GM19395 (cell line): ENCODE measurements around the gene CBR3.
"Not testable (repeated sequence)": the region's sequence is repeated elsewhere in the genome, so short reads cannot be mapped to it uniquely, and the experiment has no call there.

ENCODE experiments used
- ATAC-seq: cut with Tn5 transposase; IDR thresholded peaks from one replicate; pipeline ENCODE4 v1.9.1; 2021; ENCODE audit warnings: mild to moderate bottlenecking, moderate library complexity; ENCODE audit not compliant: unreplicated experiment

CBR3 gene

GRCh38 chr21:36117286-36117741 is 17.6 kb upstream of the CBR3 start:
- no peak for ATAC-seq

- ATAC-seq, result no peak
Observed at GRCh38 chr21:36120304-36120888, 14.5 kb upstream of the CBR3 start.

- no peak for ATAC-seq
Observed at GRCh38 chr21:36122977-36123376, 11.9 kb upstream of the CBR3 start.

- ATAC-seq, result no peak
Observed at GRCh38 chr21:36124395-36124794, 10.5 kb upstream of the CBR3 start.

- no peak for ATAC-seq
Observed at GRCh38 chr21:36125512-36126207, 9.2 kb upstream of the CBR3 start.

DNA sequence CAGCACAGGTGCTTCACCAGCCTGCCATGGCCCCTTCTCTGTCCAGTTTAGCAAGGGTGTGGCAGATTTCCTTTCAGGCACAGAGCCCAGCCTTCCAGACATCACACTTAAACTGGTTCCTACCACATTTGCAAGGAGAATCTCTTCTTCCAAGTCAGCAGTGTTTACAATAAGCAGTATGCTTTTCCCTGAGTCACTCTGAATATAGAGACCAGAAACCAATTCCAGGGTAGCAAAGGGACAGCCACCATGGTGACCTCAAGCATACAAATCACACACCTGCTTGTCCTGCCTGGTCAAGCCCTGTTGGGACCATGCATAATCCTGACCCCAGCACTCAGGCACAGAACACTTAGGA is 8.7 kb upstream of the CBR3 start:
- no peak for ATAC-seq

GRCh38 chr21:36126621-36127110 is 8.2 kb upstream of the CBR3 start:
- no peak for ATAC-seq

DNA sequence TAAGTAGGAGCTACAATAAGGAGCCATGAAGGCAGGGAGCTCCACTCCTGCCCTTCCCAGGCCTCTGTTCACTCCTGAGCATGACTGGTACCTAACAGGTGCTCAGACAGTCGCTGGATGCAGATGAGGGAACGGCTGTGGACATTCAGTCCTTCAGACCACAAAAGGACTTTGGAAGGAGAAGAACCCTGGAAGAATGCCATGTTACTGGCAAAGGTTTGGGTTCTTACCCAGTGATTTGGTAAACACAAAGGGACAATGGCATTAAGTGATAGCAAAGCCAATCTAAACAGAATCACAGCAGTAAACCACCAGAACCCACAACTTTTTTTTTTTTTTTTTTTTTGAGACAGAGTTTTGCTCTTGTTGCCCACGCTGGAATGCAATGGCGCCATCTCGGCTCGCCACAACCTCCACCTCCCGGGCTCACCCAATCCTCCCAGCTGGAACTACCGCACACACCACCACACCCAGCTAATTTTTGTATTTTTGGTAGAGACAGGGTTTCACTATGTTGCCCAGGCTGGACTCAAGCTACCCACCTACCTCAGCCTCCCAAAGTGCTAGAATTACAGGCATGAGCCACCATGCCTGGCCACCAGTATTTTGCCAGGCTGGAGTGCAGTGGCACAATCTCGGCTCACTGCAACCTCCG is 7.5 kb upstream of the CBR3 start:
- ATAC-seq, result no peak

GRCh38 chr21:36127977-36128376 is 6.9 kb upstream of the CBR3 start:
- no peak for ATAC-seq

- ATAC-seq, result no peak
Observed at GRCh38 chr21:36129219-36129618, 5.7 kb upstream of the CBR3 start.

DNA sequence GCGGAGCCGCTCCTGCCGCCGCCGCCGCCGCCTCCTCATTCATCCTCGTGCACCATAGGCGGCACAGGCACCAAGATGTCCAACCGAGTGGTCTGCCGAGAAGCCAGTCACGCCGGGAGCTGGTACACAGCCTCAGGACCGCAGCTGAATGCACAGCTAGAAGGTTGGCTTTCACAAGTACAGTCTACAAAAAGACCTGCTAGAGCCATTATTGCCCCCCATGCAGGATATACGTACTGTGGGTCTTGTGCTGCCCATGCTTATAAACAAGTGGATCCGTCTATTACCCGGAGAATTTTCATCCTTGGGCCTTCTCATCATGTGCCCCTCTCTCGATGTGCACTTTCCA is 4.5 kb upstream of the CBR3 start:
- not testable (repeated sequence) for ATAC-seq

DNA sequence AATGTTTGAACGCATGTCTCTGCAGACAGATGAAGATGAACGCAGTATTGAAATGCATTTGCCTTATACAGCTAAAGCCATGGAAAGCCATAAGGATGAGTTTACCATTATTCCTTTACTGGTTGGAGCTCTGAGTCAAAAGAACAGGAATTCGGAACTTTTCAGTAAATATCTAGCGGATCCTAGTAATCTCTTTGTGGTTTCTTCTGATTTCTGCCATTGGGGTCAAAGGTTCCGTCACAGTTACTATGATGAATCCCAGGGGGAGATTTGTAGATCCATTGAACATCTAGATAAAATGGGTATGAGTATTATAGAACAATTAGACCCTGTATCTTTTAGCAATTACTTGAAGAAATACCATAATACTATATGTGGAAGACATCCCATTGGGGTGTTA is 4.0 kb upstream of the CBR3 start:
- not testable (repeated sequence) for ATAC-seq

DNA sequence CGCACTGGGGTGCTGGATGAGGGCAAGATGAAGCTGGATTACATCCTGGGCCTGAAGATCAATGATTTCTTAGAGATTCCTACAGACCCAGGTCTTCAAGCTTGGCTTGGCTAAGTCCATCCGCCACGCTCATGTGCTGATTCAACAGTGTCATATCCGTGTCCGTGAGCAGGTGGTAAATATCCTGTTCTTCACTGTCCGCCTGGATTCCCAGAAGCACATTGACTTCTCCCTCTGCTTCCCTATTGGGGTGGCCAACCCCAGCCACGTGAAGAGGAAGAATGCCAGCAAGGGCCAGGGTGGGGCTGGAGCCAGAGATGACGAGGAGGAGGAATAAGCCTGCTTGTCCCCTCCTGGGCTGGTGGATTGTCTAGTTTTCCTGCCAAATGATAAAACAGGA is 2.2 kb upstream of the CBR3 start:
- ATAC-seq, result no peak

DNA sequence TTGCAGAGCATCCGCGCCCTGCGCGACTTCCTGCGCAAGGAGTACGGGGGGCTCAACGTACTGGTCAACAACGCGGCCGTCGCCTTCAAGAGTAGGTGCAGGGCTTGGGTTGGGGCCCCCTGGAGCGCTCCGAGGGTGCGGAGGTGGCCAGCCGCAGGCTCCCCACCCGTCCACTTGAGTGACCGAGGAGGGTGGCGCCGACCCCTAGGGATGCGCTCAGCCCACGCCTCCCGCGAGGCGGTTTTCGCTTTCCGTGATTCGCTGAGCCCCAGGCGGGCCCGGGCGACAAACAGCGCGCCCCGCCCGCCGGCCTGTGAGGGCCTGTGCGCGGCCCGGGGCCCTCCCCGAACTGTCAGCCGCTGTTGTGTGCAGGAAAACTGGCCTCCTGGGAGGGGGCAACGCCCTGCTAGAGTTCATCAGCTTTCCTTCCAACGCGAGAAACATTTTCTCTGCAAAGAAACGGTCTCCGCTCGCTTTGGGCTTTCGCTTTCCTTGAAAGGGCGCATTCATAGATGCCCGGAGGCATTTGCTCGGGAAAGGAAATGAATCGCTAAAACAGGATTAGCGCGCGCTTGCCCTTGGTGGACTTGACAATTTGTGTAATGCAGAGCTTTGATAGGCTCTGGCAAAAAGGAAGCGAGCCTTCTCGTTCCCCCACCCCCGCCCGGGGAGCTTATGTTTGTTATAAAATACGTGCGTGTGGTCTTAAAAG is 668 bp downstream of the CBR3 start:
- no peak for ATAC-seq

GRCh38 chr21:36139791-36140190 is 4.9 kb downstream of the CBR3 start:
- not testable (repeated sequence) for ATAC-seq

DNA sequence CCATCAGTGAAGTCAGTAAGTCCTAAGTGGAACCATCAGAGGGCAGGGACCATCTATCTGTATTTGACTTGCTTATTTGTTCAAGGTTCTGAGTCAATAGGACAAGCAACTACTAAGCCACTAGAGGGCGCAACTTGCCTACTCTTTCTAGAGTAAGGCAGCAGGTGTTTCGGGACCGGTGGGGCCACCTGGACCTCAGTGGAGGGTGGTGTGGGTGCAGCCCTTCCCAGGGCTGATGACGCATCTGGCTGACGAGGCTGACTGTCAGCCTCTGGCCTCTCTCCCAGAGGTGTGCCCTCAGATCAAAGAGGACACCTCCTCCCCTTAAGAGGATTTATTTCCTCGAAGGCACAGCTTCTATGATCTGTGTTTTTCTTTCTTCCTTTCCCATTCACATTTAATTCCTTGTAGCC is 6.6 kb downstream of the CBR3 start:
- peak; percentile 91 for ATAC-seq

GRCh38 chr21:36144233-36144632 is 9.4 kb downstream of the CBR3 start:
- ATAC-seq, result not testable (repeated sequence)

GRCh38 chr21:36145259-36145658 is 10.4 kb downstream of the CBR3 start:
- ATAC-seq, result no peak

GRCh38 chr21:36147911-36148310 is 13.0 kb downstream of the CBR3 start:
- no peak for ATAC-seq

DNA sequence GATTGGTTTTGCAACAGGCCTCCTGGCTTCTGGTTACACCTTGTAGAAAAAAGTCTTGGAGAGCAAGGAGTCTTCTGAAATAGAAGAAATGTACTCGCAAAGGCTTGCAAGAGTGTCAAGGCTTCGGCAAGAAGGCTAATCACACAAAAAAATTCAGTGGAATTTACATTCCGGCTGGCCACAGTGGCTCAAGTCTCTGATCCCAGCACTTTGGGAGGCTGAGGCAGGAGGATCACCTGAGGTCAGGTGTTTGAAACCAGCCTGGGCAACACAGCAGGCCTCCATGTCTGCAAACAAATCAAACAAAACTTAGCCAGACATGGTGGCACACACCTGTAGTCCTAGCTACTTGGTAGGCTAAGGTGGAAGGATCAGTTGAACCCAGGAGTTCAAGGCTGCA is 14.0 kb downstream of the CBR3 start:
- no peak for ATAC-seq
